HG03565 (cell line): ENCODE data around the gene FBXW8.

ENCODE experiments used
- ATAC-seq: cut with Tn5 transposase; IDR thresholded peaks from one replicate; pipeline ENCODE4 v1.9.1; 2021; ENCODE audit warnings: mild to moderate bottlenecking, moderate library complexity; ENCODE audit not compliant: unreplicated experiment

The FBXW8 gene

GRCh38 chr12:117035287-117035686 lies 124.5 kb downstream of the FBXW8 start:
- no peak for ATAC-seq

GRCh38 chr12:117036046-117036445 lies 125.3 kb downstream of the FBXW8 start:
- no peak for ATAC-seq

GRCh38 chr12:117036547-117036946 lies 125.8 kb downstream of the FBXW8 start:
- no peak for ATAC-seq

GRCh38 chr12:117037289-117038022 lies 126.7 kb downstream of the FBXW8 start:
- ATAC-seq: no peak

GRCh38 chr12:117038023-117038680 lies 127.4 kb downstream of the FBXW8 start:
- ATAC-seq: no peak

GRCh38 chr12:117038919-117039318 lies 128.2 kb downstream of the FBXW8 start:
- ATAC-seq: no peak

- no peak for ATAC-seq
Measured at GRCh38 chr12:117039891-117040309, 129.2 kb downstream of the FBXW8 start.

- no peak for ATAC-seq
Measured at GRCh38 chr12:117040496-117040895, 129.7 kb downstream of the FBXW8 start.

GRCh38 chr12:117041798-117042170 lies 131.0 kb downstream of the FBXW8 start:
- ATAC-seq: no peak

GRCh38 chr12:117042171-117042842 lies 131.6 kb downstream of the FBXW8 start:
- ATAC-seq: no peak

- ATAC-seq: no peak
Measured at GRCh38 chr12:117042862-117043261, 132.1 kb downstream of the FBXW8 start.

- ATAC-seq: no peak
Measured at GRCh38 chr12:117044311-117044710, 133.6 kb downstream of the FBXW8 start.

GRCh38 chr12:117044790-117045159 lies 134.0 kb downstream of the FBXW8 start:
- ATAC-seq: no peak

GRCh38 chr12:117045160-117046010 lies 134.6 kb downstream of the FBXW8 start:
- ATAC-seq: no peak

- ATAC-seq: no peak
Measured at GRCh38 chr12:117046011-117046369, 135.2 kb downstream of the FBXW8 start.

GRCh38 chr12:117046425-117046824 lies 135.7 kb downstream of the FBXW8 start:
- ATAC-seq: no peak

GRCh38 chr12:117046861-117047530 lies 136.2 kb downstream of the FBXW8 start:
- no peak for ATAC-seq

GRCh38 chr12:117047810-117048584 lies 137.2 kb downstream of the FBXW8 start:
- ATAC-seq: no peak

- no peak for ATAC-seq
Measured at GRCh38 chr12:117048585-117048904, 137.8 kb downstream of the FBXW8 start.

- no peak for ATAC-seq
Measured at GRCh38 chr12:117049295-117049694, 138.5 kb downstream of the FBXW8 start.
